T-helper 2 cell treated with Interferon-gamma antibody and Interleukin-4, amounts not matched to agents 100 ng/mL and 5 ng/mL, for 36 hours (primary cell): ENCODE data around the gene GJA5. TPM values are rescaled to one million over a fixed set of nuclear protein-coding genes. Genes with fewer than 3 reads are reported as not detected.
"Not testable (repeated sequence)": the region's sequence is repeated elsewhere in the genome, so short reads cannot be mapped to it uniquely, and the experiment has no call there.

Experiments used
- intact Hi-C: fragments of 100-400 bp; cut with micrococcal nuclease; formaldehyde crosslinking; loops from one replicate; pipeline ENCODE4 v1.15.1; 2023
- total RNA-seq: library from RNA; stranded (reverse); gene quantifications from 2 replicates; pipeline ENCODE4 v1.2.3, GENCODE V29; 2022

The GJA5 gene
- total RNA-seq, 1 donor from 2014 or later = not detected

GRCh38 chr1:147762233-147763024 lies 2.0 kb upstream of the GJA5 start:
- intact Hi-C loops = no loop called here

DNA sequence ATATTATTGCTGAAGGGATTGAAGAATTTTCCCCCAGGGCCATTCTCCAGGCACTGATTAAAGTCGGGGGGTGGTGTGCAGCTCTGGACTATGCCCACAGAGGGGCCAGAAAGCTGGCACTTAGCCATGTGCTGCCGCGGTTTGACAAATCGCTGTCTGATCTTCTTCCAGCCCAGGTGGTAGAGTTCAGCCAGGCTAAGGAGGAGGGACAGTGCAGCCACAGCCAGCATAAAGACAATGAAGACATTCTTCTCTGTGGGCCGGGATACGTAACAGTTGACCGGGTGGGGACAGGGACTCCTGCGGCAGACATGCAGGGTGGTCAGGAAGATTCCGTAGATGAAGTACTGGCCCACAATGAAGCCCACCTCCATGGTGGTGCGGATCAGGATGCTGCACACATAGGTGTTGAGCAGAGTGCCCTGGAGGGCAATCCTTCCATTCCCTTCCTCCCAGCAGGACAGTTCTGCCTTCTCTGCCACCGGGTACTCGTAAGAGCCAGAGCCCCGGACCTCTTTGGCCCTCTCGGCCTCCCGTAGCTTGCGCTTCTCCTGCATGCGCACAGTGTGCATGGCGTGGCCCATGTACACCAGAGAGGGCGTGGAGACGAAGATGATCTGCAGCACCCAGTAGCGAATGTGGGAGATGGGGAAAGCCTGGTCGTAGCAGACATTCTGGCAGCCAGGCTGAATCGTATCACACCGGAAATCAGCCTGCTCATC lies 1.9 kb downstream of the GJA5 start:
- intact Hi-C loops = no loop called here

DNA sequence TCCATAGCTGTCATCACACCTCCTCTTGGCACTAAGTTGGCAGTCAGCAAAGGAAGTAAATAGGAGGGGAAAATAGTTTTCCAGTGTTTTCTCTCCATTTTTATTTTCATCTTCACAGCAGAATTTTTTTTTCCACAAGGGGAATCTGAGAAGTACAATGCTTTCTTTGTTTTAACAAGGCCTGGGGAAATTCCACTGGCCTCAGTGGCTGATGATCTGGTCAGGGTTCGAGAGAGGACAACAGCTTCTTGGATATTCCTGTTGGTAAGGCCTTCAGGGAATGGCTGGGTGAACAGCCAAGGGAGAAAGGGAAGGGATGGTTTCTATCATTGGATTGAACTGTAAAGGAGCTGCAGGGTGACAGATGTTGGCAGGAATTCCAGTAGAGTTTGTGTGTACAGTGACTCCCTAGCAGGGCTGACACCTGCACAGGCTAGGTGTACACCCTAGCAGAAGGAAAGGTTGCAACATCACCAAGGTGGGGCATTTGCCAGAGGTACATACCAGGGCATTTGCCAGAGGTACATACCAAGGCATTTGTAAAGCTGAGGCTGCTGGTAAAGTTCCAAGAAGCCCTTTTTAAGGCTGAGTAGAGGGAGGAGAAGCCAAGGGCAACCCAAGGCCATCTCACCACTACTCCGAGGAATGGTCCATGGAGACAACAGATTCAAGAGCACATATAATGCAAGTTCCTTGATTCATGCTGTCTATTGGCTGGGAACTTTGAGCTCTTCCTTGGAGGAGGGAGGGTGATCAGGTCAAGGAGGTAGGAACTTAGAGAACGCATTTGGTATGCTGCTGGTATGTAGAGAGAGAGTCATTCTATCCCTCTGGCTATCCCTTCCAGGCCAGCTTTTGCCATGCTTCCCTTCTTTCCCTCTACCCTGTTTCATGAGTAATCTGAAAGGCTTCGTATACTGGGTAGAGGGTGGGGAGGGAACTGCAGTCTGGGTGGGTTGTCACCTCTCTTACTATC lies 3.1 kb downstream of the GJA5 start:
- intact Hi-C loops = no loop called here

DNA sequence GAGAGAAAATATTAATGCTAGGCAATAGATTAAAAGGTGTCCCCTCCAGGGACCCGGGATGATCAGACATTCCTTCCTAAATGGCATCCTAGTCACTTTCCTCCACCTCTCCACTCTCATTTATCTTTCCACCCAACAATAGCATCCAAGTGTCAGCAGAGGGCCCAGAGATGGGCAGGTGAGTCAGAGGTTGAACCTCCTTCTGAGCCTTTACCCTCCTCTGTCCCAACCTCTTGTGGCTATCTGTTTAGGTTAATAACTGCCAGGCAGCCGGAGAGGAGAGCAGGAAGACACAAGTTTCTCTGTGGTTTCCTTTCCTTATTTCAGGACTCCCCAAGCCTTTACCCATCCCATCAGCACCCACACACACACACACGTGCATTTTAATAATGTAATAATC lies 4.1 kb downstream of the GJA5 start:
- intact Hi-C loops = no loop called here

DNA sequence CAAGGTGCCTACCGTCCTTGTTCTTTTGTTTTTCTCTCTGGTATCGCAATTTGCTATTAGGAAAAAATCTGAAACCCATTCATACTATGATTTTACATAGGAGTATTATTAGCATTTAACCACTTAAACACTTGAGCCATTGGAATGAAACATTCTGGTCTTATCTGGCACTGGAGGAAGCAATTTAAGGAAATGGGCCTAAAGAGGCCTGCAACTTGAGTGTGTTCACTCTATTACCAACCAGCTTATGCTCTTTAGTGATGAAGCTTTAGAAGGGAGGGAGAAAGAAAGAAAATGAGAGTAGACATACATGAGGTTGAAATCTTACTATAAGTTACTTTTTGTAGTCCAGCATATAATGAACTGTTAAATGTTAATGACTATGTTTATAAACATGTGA lies 5.7 kb downstream of the GJA5 start:
- intact Hi-C loops = no loop called here

DNA sequence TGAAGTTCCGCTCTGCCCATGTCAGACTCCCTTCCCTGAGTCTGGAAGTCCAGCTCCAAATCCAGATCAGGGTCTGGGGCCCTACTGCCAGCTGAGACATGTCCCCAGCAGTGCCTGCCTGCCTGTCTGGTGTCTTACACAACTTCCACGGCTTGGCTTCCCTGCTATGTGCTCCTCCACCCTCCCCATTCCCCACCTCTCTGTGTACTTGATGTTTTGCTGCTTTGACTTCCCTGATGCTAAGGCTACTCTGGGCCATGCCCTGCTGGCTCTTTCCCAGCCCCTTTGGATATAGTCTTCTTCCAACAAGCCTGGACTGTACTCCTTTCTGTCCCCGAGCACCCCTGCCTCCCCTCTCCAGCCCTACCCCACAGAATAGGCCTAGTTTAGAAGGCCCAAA lies 7.3 kb downstream of the GJA5 start:
- intact Hi-C loops = no loop called here

DNA sequence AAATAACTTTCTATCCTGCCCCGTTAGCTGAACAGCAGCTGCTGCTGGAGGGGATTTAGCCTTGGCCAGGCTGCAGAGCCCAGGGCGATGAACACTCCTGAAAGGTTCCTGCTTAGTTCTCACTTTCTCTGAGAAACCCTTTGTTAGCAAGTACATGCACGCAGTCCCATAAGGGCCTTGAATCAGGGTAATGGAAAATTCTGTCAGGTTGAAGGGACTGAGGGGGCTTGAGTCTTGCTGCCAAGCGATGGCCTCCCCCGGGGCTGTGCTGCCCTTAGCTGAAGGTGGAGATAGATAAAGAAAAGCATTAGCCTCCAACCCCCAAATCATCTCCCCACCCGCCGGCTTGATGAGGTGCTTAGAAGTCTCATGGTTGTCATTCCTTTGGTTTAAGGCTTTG lies 7.9 kb downstream of the GJA5 start:
- intact Hi-C loops = no loop called here

- intact Hi-C loops = no loop called here
Measured at GRCh38 chr1:147751346-147751745, 9.1 kb downstream of the GJA5 start.

DNA sequence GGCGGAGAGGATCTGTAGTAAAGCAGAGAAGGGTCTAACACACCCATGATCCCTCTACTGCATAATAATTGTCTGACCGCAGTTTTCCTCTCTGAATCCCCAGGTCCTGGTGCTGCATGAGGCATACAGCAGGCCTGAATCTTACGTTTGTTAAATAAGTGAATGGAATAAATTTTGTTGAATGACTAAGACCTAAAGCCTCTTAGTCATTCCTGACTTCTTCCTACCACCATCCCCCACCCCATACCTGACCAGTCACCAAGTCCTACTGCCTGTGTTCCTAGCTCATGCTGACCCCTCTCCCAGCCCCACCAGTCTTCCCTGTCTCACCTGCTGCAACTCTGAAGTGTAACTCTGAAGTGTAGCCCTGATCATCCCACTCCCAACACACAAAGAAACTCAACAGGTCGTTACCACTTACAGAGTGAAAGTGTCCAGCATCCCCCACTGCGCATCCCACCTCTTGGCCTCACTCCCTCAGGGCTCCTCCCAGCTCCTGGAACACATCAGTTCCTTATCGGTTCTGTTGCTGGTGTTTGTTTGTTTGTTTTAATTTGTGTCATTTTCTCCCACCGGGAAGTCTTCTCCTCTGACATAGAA lies 9.7 kb downstream of the GJA5 start:
- intact Hi-C loops = no loop called here

GRCh38 chr1:147749792-147750191 lies 10.6 kb downstream of the GJA5 start:
- intact Hi-C loops = no loop called here

DNA sequence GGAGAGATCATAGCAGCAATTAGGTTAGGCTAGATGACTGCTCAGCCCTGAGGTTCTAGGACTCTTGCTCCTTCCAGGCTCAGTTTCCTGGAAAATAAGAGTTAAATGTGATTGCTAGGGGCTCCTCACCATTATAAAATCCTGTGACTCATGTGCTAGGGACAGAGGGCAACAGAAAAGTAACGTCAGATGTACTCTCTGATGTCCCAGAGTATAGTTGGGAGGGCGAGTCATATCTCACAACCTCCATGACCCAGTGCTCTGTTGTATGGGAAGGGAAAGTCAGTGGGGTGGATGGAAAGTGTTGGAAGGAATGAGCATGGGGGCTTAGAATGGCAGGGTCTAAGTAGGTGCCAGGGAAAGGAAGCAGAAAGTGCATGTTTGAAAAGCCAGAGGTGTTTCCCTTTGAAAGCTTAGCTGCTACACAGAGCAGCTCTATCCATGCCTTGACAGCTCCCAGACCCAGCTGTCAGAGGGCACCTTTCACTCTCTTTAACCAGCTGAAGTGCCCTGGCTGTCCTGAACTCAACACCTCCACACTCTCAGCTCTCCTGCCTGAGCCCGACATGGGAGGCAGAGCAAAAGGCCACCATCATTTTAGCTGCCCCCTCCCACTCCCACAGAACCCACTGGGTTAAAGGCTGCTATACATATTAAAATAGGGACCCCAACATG lies 11.6 kb downstream of the GJA5 start:
- intact Hi-C loops = no loop called here

DNA sequence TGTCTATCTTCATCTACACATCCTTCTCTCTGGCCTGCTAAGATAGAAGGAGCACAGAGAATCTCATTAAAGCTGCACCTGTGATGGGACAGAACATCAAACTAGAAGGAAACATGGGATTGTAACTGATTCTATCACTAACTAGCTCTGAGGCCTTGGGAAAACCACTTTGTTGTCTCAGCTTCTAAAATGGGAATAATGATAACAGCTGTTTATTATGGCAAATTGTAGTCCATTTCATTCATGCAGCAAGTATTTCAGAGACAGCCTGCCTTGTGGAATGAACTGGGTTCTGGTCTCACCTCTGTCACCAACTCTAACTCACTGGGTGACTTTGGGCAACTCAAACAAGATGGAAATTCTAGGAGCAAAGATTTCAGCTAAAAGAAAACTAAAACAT lies 12.4 kb downstream of the GJA5 start:
- intact Hi-C loops = no loop called here

GRCh38 chr1:147745271-147745670 lies 15.1 kb downstream of the GJA5 start:
- intact Hi-C loops = no loop called here

DNA sequence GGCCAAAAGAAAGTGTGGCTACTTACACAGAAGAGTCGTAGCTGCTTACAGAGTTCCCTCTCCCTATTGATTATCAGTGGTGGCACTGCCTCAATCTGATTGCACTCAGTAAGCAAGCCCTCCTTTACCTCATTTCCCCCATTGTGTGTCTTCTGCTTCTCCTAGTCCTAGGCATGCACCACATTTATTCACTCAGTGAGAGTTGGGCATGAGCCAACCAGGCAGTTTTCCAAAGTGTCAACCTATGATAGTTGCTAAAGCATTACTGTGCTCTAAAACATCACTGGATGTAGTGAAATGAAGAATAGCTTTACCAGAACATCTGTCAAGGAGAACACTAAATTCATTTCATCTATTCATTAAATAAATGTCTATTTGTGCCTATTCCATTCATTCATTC lies 19.3 kb downstream of the GJA5 start:
- intact Hi-C loops = no loop called here

GRCh38 chr1:147740391-147740790 lies 20.0 kb downstream of the GJA5 start:
- intact Hi-C loops = no loop called here

GRCh38 chr1:147738739-147739476 lies 21.5 kb downstream of the GJA5 start:
- intact Hi-C loops = no loop called here

DNA sequence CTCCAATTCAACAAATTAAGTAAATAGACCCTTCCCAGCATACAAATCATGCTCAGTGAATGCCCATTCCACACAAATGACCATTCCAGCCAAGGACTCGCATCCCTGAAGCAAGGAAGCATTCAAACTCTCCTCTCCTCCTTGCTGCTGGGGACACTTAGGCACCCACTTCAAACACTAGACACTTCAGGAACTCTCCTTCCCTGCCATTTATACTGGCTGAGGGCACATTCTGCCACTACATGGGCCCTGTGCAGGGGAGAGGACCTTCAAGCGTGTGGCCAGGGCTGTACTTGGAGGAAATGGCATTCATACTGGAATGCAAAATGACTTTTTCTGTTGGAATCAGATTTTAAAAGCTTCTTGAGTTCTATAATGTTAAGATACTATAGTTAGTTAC lies 22.3 kb downstream of the GJA5 start:
- intact Hi-C loops = no loop called here

- intact Hi-C loops = no loop called here
Measured at GRCh38 chr1:147736883-147737282, 23.5 kb downstream of the GJA5 start.

DNA sequence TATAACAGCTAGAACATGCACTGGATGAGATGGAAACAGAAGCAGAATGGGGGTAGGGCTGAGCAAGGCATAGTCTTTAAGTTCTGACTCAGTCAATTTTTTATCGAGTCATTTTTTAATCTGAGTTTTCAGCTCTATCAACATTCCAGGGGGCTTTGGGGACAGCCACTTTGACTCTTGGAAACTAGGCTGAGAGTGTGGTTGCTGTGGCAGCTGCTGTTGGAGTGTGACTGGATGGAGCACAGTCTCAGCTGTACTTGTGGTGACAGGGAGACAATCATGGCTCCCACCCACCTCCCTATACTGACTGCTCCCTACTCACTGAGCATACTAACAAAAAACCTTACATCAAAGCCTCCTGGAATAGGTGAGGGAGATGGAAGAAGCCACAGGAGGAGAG lies 25.0 kb downstream of the GJA5 start:
- intact Hi-C loops = no loop called here

GRCh38 chr1:147734291-147734841 lies 26.0 kb downstream of the GJA5 start:
- intact Hi-C loops = not testable (repeated sequence)
